GM23338 (cell line): ENCODE measurements around the gene TDG. TPM values are rescaled to one million over a fixed set of nuclear protein-coding genes. Genes with fewer than 3 reads are reported as not detected.

Source experiments
- ATAC-seq: fragments of 200-7000 bp; cut with Tn5 transposase; 3 replicates; pipeline ENCODE4 v1.9.1; 2020
- DNase-seq: peaks from one replicate; pipeline ENCODE4 v3.0.0-alpha.2; 2015; ENCODE audit warnings: low spot score
- H2AFZ ChIP-seq: fragments of 200-600 bp; sonication (generic); 2 replicates; pipeline ENCODE4 v1.8.0; 2016; ENCODE audit warnings: antibody characterized with exemption, mild to moderate bottlenecking, moderate library complexity
- H3F3A ChIP-seq: fragments of 200-600 bp; sonication (generic); replicated peaks from 2 replicates; pipeline ENCODE4 v1.8.0; 2017; ENCODE audit warnings: antibody characterized with exemption, mixed run types, low read depth
- H3K27ac ChIP-seq: fragments of 200-600 bp; sonication (generic); 2 replicates; pipeline ENCODE4 v1.6.1; 2016; ENCODE audit warnings: low read depth
- H3K27me3 ChIP-seq: fragments of 200-600 bp; sonication (generic); 2 replicates; pipeline ENCODE4 v1.8.0; 2016; ENCODE audit warnings: mild to moderate bottlenecking, mixed run types, moderate library complexity; ENCODE audit not compliant: insufficient read depth
- H3K36me3 ChIP-seq: fragments of 200-600 bp; sonication (generic); 2 replicates; pipeline ENCODE4 v1.8.0; 2016; ENCODE audit warnings: mild to moderate bottlenecking; ENCODE audit not compliant: insufficient read depth
- H3K4me1 ChIP-seq: fragments of 200-600 bp; sonication (generic); 2 replicates; pipeline ENCODE4 v1.8.0; 2016; ENCODE audit warnings: mild to moderate bottlenecking, moderate library complexity; ENCODE audit not compliant: insufficient read depth
- H3K4me2 ChIP-seq: fragments of 200-600 bp; sonication (generic); 2 replicates; pipeline ENCODE4 v1.7.1; 2017; ENCODE audit warnings: mixed run types
- H3K4me3 ChIP-seq: fragments of 200-600 bp; sonication (generic); 2 replicates; pipeline ENCODE4 v1.6.1; 2016; ENCODE audit warnings: mixed run types
- H3K79me2 ChIP-seq: fragments of 200-600 bp; sonication (generic); replicated peaks from 2 replicates; pipeline ENCODE4 v1.8.0; 2017; ENCODE audit warnings: mild to moderate bottlenecking; ENCODE audit not compliant: insufficient read depth
- H3K9me2 ChIP-seq: fragments of 200-600 bp; sonication (generic); 2 replicates; pipeline ENCODE4 v1.8.0; 2017; ENCODE audit not compliant: insufficient read depth
- H4K20me1 ChIP-seq: fragments of 200-600 bp; sonication (generic); replicated peaks from 2 replicates; pipeline ENCODE4 v1.8.0; 2017; ENCODE audit warnings: mild to moderate bottlenecking; ENCODE audit not compliant: insufficient read depth
- H3K27ac Mint-ChIP-seq: 2 replicates; pipeline ENCODE4 v1.8.0; 2020; ENCODE audit warnings: inconsistent platforms, mild to moderate bottlenecking, moderate library complexity, mixed read lengths
- H3K27me3 Mint-ChIP-seq: 3 replicates; pipeline ENCODE4 v1.8.0; 2022; ENCODE audit warnings: low read depth, mild to moderate bottlenecking, moderate library complexity, mixed read lengths, inconsistent platforms; ENCODE audit not compliant: insufficient read depth, poor library complexity
- H3K36me3 Mint-ChIP-seq: 3 replicates; pipeline ENCODE4 v1.8.0; 2021; ENCODE audit warnings: low read depth, mild to moderate bottlenecking, inconsistent platforms, moderate library complexity, mixed read lengths
- H3K4me1 Mint-ChIP-seq: 3 replicates; pipeline ENCODE4 v1.8.0; 2020; ENCODE audit warnings: mild to moderate bottlenecking, inconsistent platforms, mixed read lengths
- H3K4me3 Mint-ChIP-seq: 3 replicates; pipeline ENCODE4 v1.8.0; 2021; ENCODE audit warnings: moderate library complexity, mild to moderate bottlenecking, inconsistent platforms, mixed read lengths
- H3K9me3 Mint-ChIP-seq: 3 replicates; pipeline ENCODE4 v1.8.0; 2020; ENCODE audit warnings: moderate library complexity, mild to moderate bottlenecking, inconsistent platforms, mixed read lengths
- EZH2 ChIP-seq: fragments of 200-600 bp; sonication (generic); IDR thresholded peaks from one replicate; pipeline ENCODE4 v1.8.0; 2017; ENCODE audit warnings: antibody characterized with exemption, mild to moderate bottlenecking, low read depth; ENCODE audit not compliant: unreplicated experiment
- EZH2phosphoT487 ChIP-seq: fragments of 200-600 bp; sonication (generic); IDR thresholded peaks from one replicate; pipeline ENCODE4 v1.8.1; 2018; ENCODE audit warnings: antibody characterized with exemption; ENCODE audit not compliant: unreplicated experiment
- JUNB ChIP-seq: IDR thresholded peaks from one replicate; pipeline ENCODE4 v1.6.1; 2016; ENCODE audit warnings: antibody characterized with exemption; ENCODE audit not compliant: unreplicated experiment
- NANOG ChIP-seq: IDR thresholded peaks from 2 replicates; pipeline ENCODE4 v1.6.1; 2016; ENCODE audit warnings: antibody characterized with exemption, borderline replicate concordance
- POLR2AphosphoS5 ChIP-seq: IDR thresholded peaks from 2 replicates; pipeline ENCODE4 v1.6.1; 2016; ENCODE audit warnings: antibody characterized with exemption, low read depth
- STAT1 ChIP-seq: IDR thresholded peaks from one replicate; pipeline ENCODE4 v1.6.1; 2016; ENCODE audit warnings: antibody characterized with exemption; ENCODE audit not compliant: unreplicated experiment
- ZNF114 ChIP-seq: fragments of 250-450 bp; sonication (Bioruptor Pico); IDR thresholded peaks from 2 replicates; pipeline ENCODE4 v1.5.0; 2020; ENCODE audit warnings: mild to moderate bottlenecking, moderate library complexity
- ZNF331 ChIP-seq: fragments of 250-450 bp; sonication (Bioruptor Pico); IDR thresholded peaks from 2 replicates; pipeline ENCODE4 v1.5.0; 2020; ENCODE audit warnings: low read depth, mild to moderate bottlenecking, moderate library complexity
- polyA plus RNA-seq: library from polyadenylated mRNA; unstranded; fragments of >200 nt; fragmentation: Nextera tagmentation; extraction: Ambion mirVana; gene quantifications from 2 replicates; pipeline ENCODE4 v1.2.1, GENCODE V29; 2016
- total RNA-seq: library from RNA; depleted of rRNA; stranded (reverse); fragments of >200 nt; shearing (Covaris generic); gene quantifications from 2 replicates; pipeline ENCODE4 v1.2.3, GENCODE V29; 2014
- TF ChIP-seq, protein P1 (sequence below): IDR thresholded peaks from 2 replicates; pipeline ENCODE4 v1.6.1; 2016; ENCODE audit warnings: antibody characterized with exemption
- TF ChIP-seq, protein P2 (sequence below), 2 experiments: fragments of 200-600 bp in 1 of 2; sonication (generic) in 1 of 2; conservative IDR thresholded peaks; 2 replicates each; pipeline versions ENCODE4 v1.5.1 to v1.6.1; 2016 to 2017; ENCODE audit warnings: antibody characterized with exemption in 2 of 2, low read depth in 2 of 2, mild to moderate bottlenecking in 2 of 2, moderate library complexity in 1 of 2
- TF ChIP-seq, protein P3 (sequence below): fragments of 250-450 bp; sonication (Bioruptor Pico); IDR thresholded peaks from 2 replicates; pipeline ENCODE4 v1.5.0; 2020; ENCODE audit warnings: mild to moderate bottlenecking, moderate library complexity
- TF ChIP-seq, protein P4 (sequence below): IDR thresholded peaks from one replicate; pipeline ENCODE4 v1.6.1; 2018; ENCODE audit warnings: antibody characterized with exemption; ENCODE audit not compliant: unreplicated experiment

TDG gene
- total and polyA plus RNA-seq, 2 experiments from 2014 or later, result 57.0 to 66.2 TPM

DNA sequence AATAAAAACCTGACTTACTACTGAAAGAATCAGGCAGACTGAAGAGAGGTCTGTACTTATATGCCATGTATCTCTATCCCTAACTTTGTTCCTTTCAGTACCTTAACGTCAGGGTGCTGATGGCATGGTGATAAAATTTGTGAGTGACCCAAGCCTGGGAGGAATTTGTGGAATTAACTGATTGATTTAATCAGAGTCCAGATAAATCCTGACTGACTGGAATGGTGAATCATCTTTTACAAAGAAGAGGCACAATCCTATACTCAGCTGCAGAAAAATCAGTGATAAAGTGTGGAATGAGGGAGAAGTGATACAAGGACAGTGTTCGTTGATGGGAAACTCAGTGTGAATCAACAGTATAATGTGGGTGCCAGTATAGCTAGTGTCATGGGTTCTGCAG is 3.7 kb downstream of the TDG start (continued):
- TF ChIP-seq, protein P1, sequence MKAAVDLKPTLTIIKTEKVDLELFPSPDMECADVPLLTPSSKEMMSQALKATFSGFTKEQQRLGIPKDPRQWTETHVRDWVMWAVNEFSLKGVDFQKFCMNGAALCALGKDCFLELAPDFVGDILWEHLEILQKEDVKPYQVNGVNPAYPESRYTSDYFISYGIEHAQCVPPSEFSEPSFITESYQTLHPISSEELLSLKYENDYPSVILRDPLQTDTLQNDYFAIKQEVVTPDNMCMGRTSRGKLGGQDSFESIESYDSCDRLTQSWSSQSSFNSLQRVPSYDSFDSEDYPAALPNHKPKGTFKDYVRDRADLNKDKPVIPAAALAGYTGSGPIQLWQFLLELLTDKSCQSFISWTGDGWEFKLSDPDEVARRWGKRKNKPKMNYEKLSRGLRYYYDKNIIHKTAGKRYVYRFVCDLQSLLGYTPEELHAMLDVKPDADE, result no peak
- no peak for TF ChIP-seq ZNF331 (CRISPR knock-in tag)

DNA sequence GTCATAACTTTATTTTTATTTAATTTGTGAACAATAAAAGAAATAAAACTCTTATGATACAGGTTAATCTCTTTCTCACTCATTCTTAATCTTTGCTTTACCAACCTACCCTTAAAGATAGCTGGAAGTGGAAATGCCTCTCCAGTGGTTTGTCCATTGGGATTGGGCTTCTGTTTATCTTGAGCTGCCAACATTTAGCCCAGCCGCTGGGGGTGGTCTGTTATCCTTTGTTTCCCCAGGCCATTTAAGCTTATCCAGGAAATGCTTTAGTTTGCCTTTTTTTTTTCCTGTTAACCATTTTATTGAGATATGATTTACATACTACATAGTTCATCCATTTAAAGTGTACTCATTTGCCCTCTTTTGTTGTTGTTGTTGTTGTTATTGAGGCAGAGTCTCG is 8.2 kb downstream of the TDG start:
- H3F3A ChIP-seq, result no peaks in the 10 kb centered on the region
- no peaks in the 10 kb centered on the region for H3K27me3 Mint-ChIP-seq
- H3K27ac Mint-ChIP-seq, result peak overlapping the region; percentile 75
- peaks cover 11% of the 10 kb centered on the region; the same call in 2 of the 3 replicates for H3K4me1 Mint-ChIP-seq
- ATAC-seq (no peak; the same call in 2 of the 3 replicates), DNase-seq (peak; percentile 14)
- H3K27ac ChIP-seq, result no peak overlapping the region
- H3K9me3 Mint-ChIP-seq, result no peaks in the 10 kb centered on the region
- no peaks in the 10 kb centered on the region for H3K9me2 ChIP-seq
- no peak overlapping the region for H3K4me3 Mint-ChIP-seq
- H3K4me3 ChIP-seq, result no peak overlapping the region
- no peaks in the 10 kb centered on the region for H3K27me3 ChIP-seq
- H4K20me1 ChIP-seq, result peaks cover 45% of the 10 kb centered on the region
- H3K36me3 Mint-ChIP-seq, result peaks cover 31% of the 10 kb centered on the region
- H3K4me2 ChIP-seq, result no peak overlapping the region
- peaks cover 9% of the 10 kb centered on the region; the same call in 1 of the 2 replicates for H3K36me3 ChIP-seq
- H3K4me1 ChIP-seq, result no peaks in the 10 kb centered on the region
- H2AFZ ChIP-seq, result no peak overlapping the region
- peaks cover 100% of the 10 kb centered on the region for H3K79me2 ChIP-seq
- TF ChIP-seq, protein P2, sequence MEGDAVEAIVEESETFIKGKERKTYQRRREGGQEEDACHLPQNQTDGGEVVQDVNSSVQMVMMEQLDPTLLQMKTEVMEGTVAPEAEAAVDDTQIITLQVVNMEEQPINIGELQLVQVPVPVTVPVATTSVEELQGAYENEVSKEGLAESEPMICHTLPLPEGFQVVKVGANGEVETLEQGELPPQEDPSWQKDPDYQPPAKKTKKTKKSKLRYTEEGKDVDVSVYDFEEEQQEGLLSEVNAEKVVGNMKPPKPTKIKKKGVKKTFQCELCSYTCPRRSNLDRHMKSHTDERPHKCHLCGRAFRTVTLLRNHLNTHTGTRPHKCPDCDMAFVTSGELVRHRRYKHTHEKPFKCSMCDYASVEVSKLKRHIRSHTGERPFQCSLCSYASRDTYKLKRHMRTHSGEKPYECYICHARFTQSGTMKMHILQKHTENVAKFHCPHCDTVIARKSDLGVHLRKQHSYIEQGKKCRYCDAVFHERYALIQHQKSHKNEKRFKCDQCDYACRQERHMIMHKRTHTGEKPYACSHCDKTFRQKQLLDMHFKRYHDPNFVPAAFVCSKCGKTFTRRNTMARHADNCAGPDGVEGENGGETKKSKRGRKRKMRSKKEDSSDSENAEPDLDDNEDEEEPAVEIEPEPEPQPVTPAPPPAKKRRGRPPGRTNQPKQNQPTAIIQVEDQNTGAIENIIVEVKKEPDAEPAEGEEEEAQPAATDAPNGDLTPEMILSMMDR (conservative IDR thresholded peaks at IDR 0.05; ENCODE audit: low read depth in 2 of 2), result no peak
- TF ChIP-seq NANOG (no peak), STAT1 (no peak), POLR2AphosphoS5 (no peak), EZH2phosphoT487 (no peak), JUNB (no peak), ZNF114 (CRISPR knock-in tag) (no peak), ZNF331 (CRISPR knock-in tag) (no peak), EZH2 (no peak)
- TF ChIP-seq, protein P1, result no peak
- TF ChIP-seq, protein P3, sequence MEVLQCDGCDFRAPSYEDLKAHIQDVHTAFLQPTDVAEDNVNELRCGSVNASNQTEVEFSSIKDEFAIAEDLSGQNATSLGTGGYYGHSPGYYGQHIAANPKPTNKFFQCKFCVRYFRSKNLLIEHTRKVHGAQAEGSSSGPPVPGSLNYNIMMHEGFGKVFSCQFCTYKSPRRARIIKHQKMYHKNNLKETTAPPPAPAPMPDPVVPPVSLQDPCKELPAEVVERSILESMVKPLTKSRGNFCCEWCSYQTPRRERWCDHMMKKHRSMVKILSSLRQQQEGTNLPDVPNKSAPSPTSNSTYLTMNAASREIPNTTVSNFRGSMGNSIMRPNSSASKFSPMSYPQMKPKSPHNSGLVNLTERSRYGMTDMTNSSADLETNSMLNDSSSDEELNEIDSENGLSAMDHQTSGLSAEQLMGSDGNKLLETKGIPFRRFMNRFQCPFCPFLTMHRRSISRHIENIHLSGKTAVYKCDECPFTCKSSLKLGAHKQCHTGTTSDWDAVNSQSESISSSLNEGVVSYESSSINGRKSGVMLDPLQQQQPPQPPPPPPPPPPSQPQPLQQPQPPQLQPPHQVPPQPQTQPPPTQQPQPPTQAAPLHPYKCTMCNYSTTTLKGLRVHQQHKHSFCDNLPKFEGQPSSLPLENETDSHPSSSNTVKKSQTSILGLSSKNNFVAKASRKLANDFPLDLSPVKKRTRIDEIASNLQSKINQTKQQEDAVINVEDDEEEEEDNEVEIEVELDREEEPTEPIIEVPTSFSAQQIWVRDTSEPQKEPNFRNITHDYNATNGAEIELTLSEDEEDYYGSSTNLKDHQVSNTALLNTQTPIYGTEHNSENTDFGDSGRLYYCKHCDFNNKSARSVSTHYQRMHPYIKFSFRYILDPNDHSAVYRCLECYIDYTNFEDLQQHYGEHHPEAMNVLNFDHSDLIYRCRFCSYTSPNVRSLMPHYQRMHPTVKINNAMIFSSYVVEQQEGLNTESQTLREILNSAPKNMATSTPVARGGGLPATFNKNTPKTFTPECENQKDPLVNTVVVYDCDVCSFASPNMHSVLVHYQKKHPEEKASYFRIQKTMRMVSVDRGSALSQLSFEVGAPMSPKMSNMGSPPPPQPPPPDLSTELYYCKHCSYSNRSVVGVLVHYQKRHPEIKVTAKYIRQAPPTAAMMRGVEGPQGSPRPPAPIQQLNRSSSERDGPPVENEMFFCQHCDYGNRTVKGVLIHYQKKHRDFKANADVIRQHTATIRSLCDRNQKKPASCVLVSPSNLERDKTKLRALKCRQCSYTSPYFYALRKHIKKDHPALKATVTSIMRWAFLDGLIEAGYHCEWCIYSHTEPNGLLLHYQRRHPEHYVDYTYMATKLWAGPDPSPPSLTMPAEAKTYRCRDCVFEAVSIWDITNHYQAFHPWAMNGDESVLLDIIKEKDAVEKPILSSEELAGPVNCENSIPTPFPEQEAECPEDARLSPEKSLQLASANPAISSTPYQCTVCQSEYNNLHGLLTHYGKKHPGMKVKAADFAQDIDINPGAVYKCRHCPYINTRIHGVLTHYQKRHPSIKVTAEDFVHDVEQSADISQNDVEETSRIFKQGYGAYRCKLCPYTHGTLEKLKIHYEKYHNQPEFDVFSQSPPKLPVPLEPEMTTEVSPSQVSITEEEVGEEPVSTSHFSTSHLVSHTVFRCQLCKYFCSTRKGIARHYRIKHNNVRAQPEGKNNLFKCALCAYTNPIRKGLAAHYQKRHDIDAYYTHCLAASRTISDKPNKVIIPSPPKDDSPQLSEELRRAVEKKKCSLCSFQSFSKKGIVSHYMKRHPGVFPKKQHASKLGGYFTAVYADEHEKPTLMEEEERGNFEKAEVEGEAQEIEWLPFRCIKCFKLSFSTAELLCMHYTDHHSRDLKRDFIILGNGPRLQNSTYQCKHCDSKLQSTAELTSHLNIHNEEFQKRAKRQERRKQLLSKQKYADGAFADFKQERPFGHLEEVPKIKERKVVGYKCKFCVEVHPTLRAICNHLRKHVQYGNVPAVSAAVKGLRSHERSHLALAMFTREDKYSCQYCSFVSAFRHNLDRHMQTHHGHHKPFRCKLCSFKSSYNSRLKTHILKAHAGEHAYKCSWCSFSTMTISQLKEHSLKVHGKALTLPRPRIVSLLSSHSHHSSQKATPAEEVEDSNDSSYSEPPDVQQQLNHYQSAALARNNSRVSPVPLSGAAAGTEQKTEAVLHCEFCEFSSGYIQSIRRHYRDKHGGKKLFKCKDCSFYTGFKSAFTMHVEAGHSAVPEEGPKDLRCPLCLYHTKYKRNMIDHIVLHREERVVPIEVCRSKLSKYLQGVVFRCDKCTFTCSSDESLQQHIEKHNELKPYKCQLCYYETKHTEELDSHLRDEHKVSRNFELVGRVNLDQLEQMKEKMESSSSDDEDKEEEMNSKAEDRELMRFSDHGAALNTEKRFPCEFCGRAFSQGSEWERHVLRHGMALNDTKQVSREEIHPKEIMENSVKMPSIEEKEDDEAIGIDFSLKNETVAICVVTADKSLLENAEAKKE, result no peak
- TF ChIP-seq, protein P4, sequence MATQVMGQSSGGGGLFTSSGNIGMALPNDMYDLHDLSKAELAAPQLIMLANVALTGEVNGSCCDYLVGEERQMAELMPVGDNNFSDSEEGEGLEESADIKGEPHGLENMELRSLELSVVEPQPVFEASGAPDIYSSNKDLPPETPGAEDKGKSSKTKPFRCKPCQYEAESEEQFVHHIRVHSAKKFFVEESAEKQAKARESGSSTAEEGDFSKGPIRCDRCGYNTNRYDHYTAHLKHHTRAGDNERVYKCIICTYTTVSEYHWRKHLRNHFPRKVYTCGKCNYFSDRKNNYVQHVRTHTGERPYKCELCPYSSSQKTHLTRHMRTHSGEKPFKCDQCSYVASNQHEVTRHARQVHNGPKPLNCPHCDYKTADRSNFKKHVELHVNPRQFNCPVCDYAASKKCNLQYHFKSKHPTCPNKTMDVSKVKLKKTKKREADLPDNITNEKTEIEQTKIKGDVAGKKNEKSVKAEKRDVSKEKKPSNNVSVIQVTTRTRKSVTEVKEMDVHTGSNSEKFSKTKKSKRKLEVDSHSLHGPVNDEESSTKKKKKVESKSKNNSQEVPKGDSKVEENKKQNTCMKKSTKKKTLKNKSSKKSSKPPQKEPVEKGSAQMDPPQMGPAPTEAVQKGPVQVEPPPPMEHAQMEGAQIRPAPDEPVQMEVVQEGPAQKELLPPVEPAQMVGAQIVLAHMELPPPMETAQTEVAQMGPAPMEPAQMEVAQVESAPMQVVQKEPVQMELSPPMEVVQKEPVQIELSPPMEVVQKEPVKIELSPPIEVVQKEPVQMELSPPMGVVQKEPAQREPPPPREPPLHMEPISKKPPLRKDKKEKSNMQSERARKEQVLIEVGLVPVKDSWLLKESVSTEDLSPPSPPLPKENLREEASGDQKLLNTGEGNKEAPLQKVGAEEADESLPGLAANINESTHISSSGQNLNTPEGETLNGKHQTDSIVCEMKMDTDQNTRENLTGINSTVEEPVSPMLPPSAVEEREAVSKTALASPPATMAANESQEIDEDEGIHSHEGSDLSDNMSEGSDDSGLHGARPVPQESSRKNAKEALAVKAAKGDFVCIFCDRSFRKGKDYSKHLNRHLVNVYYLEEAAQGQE, result no peak
